Mesenchymal stem cell (in vitro differentiated cells and primary cell): ENCODE results near the gene MEI1.

Experiments used
- DNase-seq: peaks from one replicate; pipeline ENCODE4 v3.0.0-alpha.2; 2013
- H2AFZ ChIP-seq: one replicate; pipeline ENCODE4 v1.6.1; 2013; ENCODE audit warnings: low read depth, mild to moderate bottlenecking, control low read depth, inconsistent platforms, low read length, moderate library complexity
- H2AK5ac ChIP-seq: 2 replicates; pipeline ENCODE4 v1.6.1; 2013; ENCODE audit warnings: low read length, moderate library complexity, mild to moderate bottlenecking, inconsistent platforms; ENCODE audit not compliant: severe bottlenecking
- H2BK120ac ChIP-seq: one replicate; pipeline ENCODE4 v1.6.1; 2013; ENCODE audit warnings: low read depth, mild to moderate bottlenecking, inconsistent platforms, low read length, moderate library complexity
- H2BK12ac ChIP-seq, 2 experiments: one replicate each; pipeline ENCODE4 v1.6.1; 2013; ENCODE audit warnings: inconsistent platforms in 2 of 2, low read length in 2 of 2, mild to moderate bottlenecking in 2 of 2, moderate library complexity in 2 of 2, control low read depth in 1 of 2
- H2BK15ac ChIP-seq: one replicate; pipeline ENCODE4 v1.6.1; 2013; ENCODE audit warnings: mild to moderate bottlenecking, low read depth, inconsistent platforms; ENCODE audit not compliant: poor library complexity, severe bottlenecking
- H2BK5ac ChIP-seq: 2 replicates; pipeline ENCODE4 v1.6.1; 2013; ENCODE audit warnings: low read depth, mild to moderate bottlenecking, low read length, control low read depth, inconsistent platforms; ENCODE audit not compliant: poor library complexity, severe bottlenecking
- H3K14ac ChIP-seq, 2 experiments: one replicate each; pipeline ENCODE4 v1.6.1; 2013; ENCODE audit warnings: inconsistent platforms in 2 of 2, low read length in 2 of 2, control low read depth in 1 of 2, mild to moderate bottlenecking in 1 of 2, moderate library complexity in 1 of 2
- H3K18ac ChIP-seq, 2 experiments: one replicate each; pipeline ENCODE4 v1.6.1; 2013; ENCODE audit warnings: inconsistent platforms in 2 of 2, low read length in 2 of 2, control low read depth in 1 of 2, low read depth in 1 of 2, mild to moderate bottlenecking in 1 of 2
- H3K23ac ChIP-seq, 2 experiments: one replicate each; pipeline ENCODE4 v1.6.1; 2013; ENCODE audit warnings: inconsistent platforms in 2 of 2, low read length in 2 of 2, mild to moderate bottlenecking in 2 of 2, moderate library complexity in 2 of 2, control low read depth in 1 of 2
- H3K27ac ChIP-seq: 2 replicates; pipeline ENCODE4 v1.5.1; 2013; ENCODE audit warnings: mild to moderate bottlenecking, moderate library complexity, low read length, control low read depth, inconsistent platforms; ENCODE audit not compliant: poor library complexity, severe bottlenecking
- H3K27me3 ChIP-seq, 2 experiments: 2 replicates each; pipeline versions ENCODE4 v1.6.1 to v1.7.0; 2013; ENCODE audit warnings: low read length in 2 of 2, mild to moderate bottlenecking in 2 of 2, moderate library complexity in 2 of 2, control low read depth in 1 of 2, inconsistent platforms in 1 of 2; ENCODE audit not compliant: control insufficient read depth in 1 of 2, insufficient read depth in 1 of 2
- H3K36me3 ChIP-seq, 2 experiments: 2 replicates each; pipeline versions ENCODE4 v1.6.1 to v1.7.0; 2013; ENCODE audit warnings: low read length in 2 of 2, control low read depth in 1 of 2, inconsistent platforms in 1 of 2, low read depth in 1 of 2, mild to moderate bottlenecking in 1 of 2; ENCODE audit not compliant: insufficient read depth in 2 of 2, control insufficient read depth in 1 of 2
- H3K4ac ChIP-seq, 2 experiments: one replicate each; pipeline ENCODE4 v1.6.1; 2013; ENCODE audit warnings: inconsistent platforms in 2 of 2, low read length in 2 of 2, mild to moderate bottlenecking in 2 of 2, moderate library complexity in 2 of 2, control low read depth in 1 of 2, low read depth in 1 of 2
- H3K4me1 ChIP-seq: 2 replicates; pipeline ENCODE4 v1.6.1; 2013; ENCODE audit warnings: low read depth, low read length, control low read depth; ENCODE audit not compliant: control insufficient read depth, insufficient read depth
- H3K4me2 ChIP-seq: 2 replicates; pipeline ENCODE4 v1.6.1; 2013; ENCODE audit warnings: low read length, mild to moderate bottlenecking, inconsistent platforms; ENCODE audit not compliant: poor library complexity, severe bottlenecking
- H3K4me3 ChIP-seq, 2 experiments: 2 replicates each; pipeline versions ENCODE4 v1.5.1 to v1.7.0; 2013; ENCODE audit warnings: low read length in 2 of 2, mild to moderate bottlenecking in 2 of 2, control low read depth in 1 of 2, low read depth in 1 of 2; ENCODE audit not compliant: insufficient read depth in 1 of 2
- H3K79me1 ChIP-seq: replicated peaks from 2 replicates; pipeline ENCODE4 v1.6.1; 2013; ENCODE audit warnings: mild to moderate bottlenecking, control low read depth, low read length, inconsistent platforms; ENCODE audit not compliant: poor library complexity, severe bottlenecking
- H3K9ac ChIP-seq: 2 replicates; pipeline ENCODE4 v1.7.0; 2013; ENCODE audit warnings: mild to moderate bottlenecking, low read length, moderate library complexity
- H3K9me3 ChIP-seq: 2 replicates; pipeline ENCODE4 v1.7.0; 2013; ENCODE audit warnings: mild to moderate bottlenecking, low read length; ENCODE audit not compliant: control insufficient read depth
- H4K8ac ChIP-seq: one replicate; pipeline ENCODE4 v1.6.1; 2013; ENCODE audit warnings: inconsistent platforms, mild to moderate bottlenecking, low read length, moderate library complexity
- H4K91ac ChIP-seq: one replicate; pipeline ENCODE4 v1.6.1; 2013; ENCODE audit warnings: mild to moderate bottlenecking, low read length, inconsistent platforms
- WGBS: methylation state at CpG from one replicate; pipeline ENCODE4 v1.1.7; 2013; ENCODE audit warnings: mixed read lengths; 5-methylcytosine and 5-hydroxymethylcytosine counted together

Gene MEI1

DNA sequence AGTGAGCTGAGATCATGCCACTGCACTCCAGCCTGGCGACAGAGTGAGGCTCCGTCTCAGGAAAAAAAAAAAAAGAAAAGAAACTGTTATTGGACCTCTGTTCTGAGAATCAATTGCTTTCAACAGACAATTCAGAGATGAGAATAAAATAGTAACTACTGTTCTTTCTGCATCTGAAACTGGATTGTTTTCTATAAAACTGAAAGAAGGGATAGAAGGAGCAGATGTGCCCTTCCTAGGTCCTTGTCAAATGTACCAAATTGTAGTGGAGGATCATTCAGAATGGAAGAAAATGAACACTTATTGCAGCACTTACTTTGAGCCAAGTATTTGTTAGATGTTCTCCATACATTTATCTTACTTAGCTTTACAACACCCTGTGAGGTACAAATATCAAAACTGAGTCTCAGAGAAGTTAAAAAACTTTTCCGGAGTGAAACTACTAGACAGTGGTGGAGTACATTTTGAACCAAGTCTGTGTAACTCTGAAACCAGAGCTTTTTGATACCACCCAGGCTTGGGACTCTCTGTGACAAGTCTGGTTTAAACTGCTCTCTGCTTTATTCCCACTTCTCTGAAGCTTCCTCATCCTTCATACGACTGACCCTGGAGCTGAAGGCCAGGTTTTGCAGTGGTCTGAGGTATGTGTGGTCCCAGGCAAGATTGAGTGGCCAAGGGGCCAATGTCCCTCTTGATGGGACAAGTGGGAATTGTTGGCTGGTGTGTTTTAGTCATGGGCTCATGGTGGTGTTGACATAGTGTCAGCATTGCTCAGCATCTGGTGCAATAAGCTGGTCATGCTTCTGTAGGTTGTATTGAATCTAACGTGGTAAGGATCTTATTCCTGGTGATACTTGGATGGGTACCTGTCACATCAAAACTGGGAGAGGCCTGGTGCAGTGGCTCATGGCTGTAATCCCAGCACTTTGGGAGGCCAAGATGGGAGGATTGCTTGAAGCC, 53.0 kb downstream of the MEI1 start:
- no peak overlapping the region for H2BK12ac ChIP-seq
- no peak overlapping the region for H3K18ac ChIP-seq
- H3K9me3 ChIP-seq, result no peaks in the 10 kb centered on the region
- no peaks in the 10 kb centered on the region for H3K36me3 ChIP-seq
- no peak overlapping the region for H3K23ac ChIP-seq
- H3K79me1 ChIP-seq, result no peaks in the 10 kb centered on the region
- H4K91ac ChIP-seq, result no peak overlapping the region
- H3K27me3 ChIP-seq, result peaks cover 9 to 12% of the 10 kb centered on the region in 2 experiments
- no peak overlapping the region for H3K4me2 ChIP-seq
- no peak overlapping the region for H4K8ac ChIP-seq
- H3K4ac ChIP-seq, result no peak overlapping the region
- H3K4me3 ChIP-seq, result no peak overlapping the region
- no peak overlapping the region for H2BK5ac ChIP-seq
- no peak overlapping the region for H3K27ac ChIP-seq
- no peak overlapping the region for H2AK5ac ChIP-seq
- WGBS, result 92% methylated on average over 3 of the region's 5 CpGs
- H3K14ac ChIP-seq, result no peak overlapping the region
- H3K4me1 ChIP-seq, result no peaks in the 10 kb centered on the region
- no peak overlapping the region for H2BK15ac ChIP-seq
- H3K9ac ChIP-seq, result no peak overlapping the region
- H2BK120ac ChIP-seq, result no peak overlapping the region
- no peak for DNase-seq
- no peak overlapping the region for H2AFZ ChIP-seq

DNA sequence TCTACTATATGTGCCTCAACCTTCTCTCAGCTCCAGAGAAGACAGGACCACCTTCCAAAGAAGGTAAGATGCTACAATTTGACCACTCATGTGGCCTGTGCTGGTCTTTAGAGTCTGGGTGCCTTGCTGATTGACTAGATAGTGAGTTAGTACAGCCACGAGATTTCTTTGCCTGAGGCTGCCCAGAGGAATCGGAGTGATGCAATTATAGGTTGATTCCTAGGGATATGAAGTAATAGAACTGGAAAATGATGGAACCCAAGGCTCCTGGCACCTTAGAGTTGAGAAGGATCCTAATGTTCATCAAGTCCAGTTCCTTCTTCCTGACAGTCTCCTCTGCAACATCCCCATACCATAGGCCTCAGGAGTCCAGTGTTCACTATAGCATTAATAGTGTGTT, 54.7 kb downstream of the MEI1 start:
- Histone ChIP-seq H3K4me1 (no peaks in the 10 kb centered on the region), H3K4ac (no peak overlapping the region), H3K27me3 (peaks cover 9 to 12% of the 10 kb centered on the region in 2 experiments), H4K8ac (no peak overlapping the region), H3K18ac (no peak overlapping the region), H2BK120ac (no peak overlapping the region), H2AK5ac (no peak overlapping the region), H3K9ac (no peak overlapping the region), H3K79me1 (no peaks in the 10 kb centered on the region), H2BK12ac (no peak overlapping the region), H3K9me3 (no peaks in the 10 kb centered on the region), H3K23ac (no peak overlapping the region), H3K14ac (no peak overlapping the region), H3K4me2 (no peak overlapping the region), H2AFZ (no peak overlapping the region), H3K36me3 (no peaks in the 10 kb centered on the region), H3K4me3 (no peak overlapping the region), H4K91ac (no peak overlapping the region), H2BK15ac (no peak overlapping the region), H3K27ac (no peak overlapping the region), H2BK5ac (no peak overlapping the region)
- WGBS, result 50% methylated on average over 2 of the region's 2 CpGs
- DNase-seq, result no peak

DNA sequence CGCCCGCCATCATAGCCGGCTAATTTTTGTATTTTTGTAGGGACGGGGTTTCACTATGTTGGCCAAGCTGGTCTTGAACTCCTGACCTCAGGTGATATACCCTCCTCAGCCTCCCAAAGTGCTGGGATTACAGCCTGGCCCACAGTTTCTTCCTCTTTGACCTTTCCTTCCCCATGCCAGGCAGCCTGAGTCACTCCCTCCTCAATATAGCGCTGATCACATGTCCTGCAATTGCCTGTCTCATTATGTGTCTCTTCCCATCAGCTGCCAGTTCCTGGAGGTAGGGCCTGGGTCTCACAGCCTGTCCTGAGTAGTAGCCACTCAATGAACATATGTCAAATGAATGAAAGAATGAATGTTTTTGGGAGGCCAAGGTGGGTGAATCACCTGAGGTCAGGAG, 58.2 kb downstream of the MEI1 start:
- H4K8ac ChIP-seq, result no peak overlapping the region
- H3K36me3 ChIP-seq, result no peaks in the 10 kb centered on the region
- H2BK12ac ChIP-seq, result no peak overlapping the region
- no peak overlapping the region for H3K9ac ChIP-seq
- no peak overlapping the region for H3K4me2 ChIP-seq
- no peak overlapping the region for H2BK15ac ChIP-seq
- H2BK120ac ChIP-seq, result no peak overlapping the region
- no peaks in the 10 kb centered on the region for H3K9me3 ChIP-seq
- no peaks in the 10 kb centered on the region for H3K79me1 ChIP-seq
- no peaks in the 10 kb centered on the region for H3K4me1 ChIP-seq
- no peak overlapping the region for H3K14ac ChIP-seq
- H2BK5ac ChIP-seq, result no peak overlapping the region
- no peak overlapping the region for H3K27ac ChIP-seq
- no peak overlapping the region for H2AK5ac ChIP-seq
- no peak overlapping the region for H3K4ac ChIP-seq
- H3K4me3 ChIP-seq, result no peak overlapping the region
- no peaks in the 10 kb centered on the region for H3K27me3 ChIP-seq
- H3K23ac ChIP-seq, result no peak overlapping the region
- 98% methylated on average over 5 of the region's 5 CpGs for WGBS
- DNase-seq, result no peak
- H4K91ac ChIP-seq, result no peak overlapping the region
- no peak overlapping the region for H2AFZ ChIP-seq
- H3K18ac ChIP-seq, result no peak overlapping the region

DNA sequence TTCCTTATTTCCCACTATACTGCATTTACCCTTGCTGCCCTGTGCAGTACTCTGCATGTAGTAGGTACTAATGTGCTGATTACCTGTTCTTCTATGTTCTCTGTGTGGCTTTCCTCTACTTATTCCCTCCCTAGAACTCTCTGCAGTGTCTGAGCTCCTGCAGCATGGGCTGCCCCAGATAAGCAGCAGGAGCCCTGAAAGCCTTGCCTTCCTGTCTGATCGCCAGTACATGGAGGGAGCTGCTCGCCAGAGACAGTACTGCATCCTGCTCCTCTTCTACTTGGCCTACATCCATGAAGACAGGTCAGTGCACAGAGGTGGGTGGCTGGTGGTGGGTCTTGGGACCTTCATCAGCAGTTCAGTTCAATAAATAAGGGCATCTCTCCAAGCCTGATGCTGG, 58.9 kb downstream of the MEI1 start:
- Histone ChIP-seq H2BK12ac (no peak overlapping the region), H3K79me1 (no peaks in the 10 kb centered on the region), H2AFZ (no peak overlapping the region), H4K8ac (no peak overlapping the region), H2BK5ac (no peak overlapping the region), H4K91ac (no peak overlapping the region), H3K4me2 (no peak overlapping the region), H3K9ac (no peak overlapping the region), H3K4me3 (no peak overlapping the region), H3K36me3 (no peaks in the 10 kb centered on the region), H3K14ac (no peak overlapping the region), H3K4me1 (no peaks in the 10 kb centered on the region), H2BK120ac (no peak overlapping the region), H3K18ac (no peak overlapping the region), H3K4ac (no peak overlapping the region), H3K23ac (no peak overlapping the region), H3K27me3 (no peaks in the 10 kb centered on the region), H2AK5ac (no peak overlapping the region), H2BK15ac (no peak overlapping the region), H3K27ac (no peak overlapping the region), H3K9me3 (no peaks in the 10 kb centered on the region)
- 95% methylated on average over 2 of the region's 2 CpGs for WGBS
- no peak for DNase-seq
